A549 (cell line): ENCODE results near the gene RIN1. TPM values are rescaled to one million over a fixed set of nuclear protein-coding genes. Genes with fewer than 3 reads are reported as not detected.

Source experiments
- ATAC-seq, 2 experiments: fragments of 200-7000 bp in 1 of 2; fragments of >200 bp in 1 of 2; cut with Nextera tagmentation in 1 of 2; cut with Tn5 transposase in 1 of 2; 3 replicates each; pipeline versions ENCODE4 v1.8.0 to v1.9.1; 2018 to 2020; ENCODE audit warnings: mild to moderate bottlenecking in 1 of 2, moderate library complexity in 1 of 2
- CTCF ChIA-PET: fragments of 300-600 bp; sonication (Branson Sonifier 250); formaldehyde crosslinking; extraction: SDS; loops from one replicate; lab custom pipeline; 2021; ENCODE audit warnings: antibody characterized with exemption, inconsistent platforms; lab: Yijun Ruan, JAX
- POLR2A ChIA-PET: fragments of 350-600 bp; formaldehyde crosslinking; extraction: SDS; loops from one replicate; lab custom pipeline; 2021; ENCODE audit warnings: antibody characterized with exemption, inconsistent platforms; lab: Yijun Ruan, JAX
- DNase-seq, 2 experiments: peaks; one replicate each; pipeline versions ENCODE4 v3.0.0 to v3.0.0-alpha.2; 2011 to 2016; ENCODE audit warnings: low read depth in 1 of 2, low spot score in 1 of 2
- FAIRE-seq: peaks from 2 replicates; lab custom pipeline; 2011; peaks lifted over from hg19 to GRCh38; lab: Jason Lieb, UNC
- H3K27ac ChIP-seq, 2 experiments: fragments of >200 bp; sonication (Bioruptor Twin); formaldehyde crosslinking; 3 replicates each; pipeline ENCODE4 v1.5.1; 2016 to 2017
- H3K4me1 ChIP-seq: fragments of >200 bp; sonication (Bioruptor Twin); formaldehyde crosslinking; 3 replicates; pipeline ENCODE4 v1.6.1; 2016
- H3K4me2 ChIP-seq: fragments of >200 bp; sonication (Bioruptor Twin); formaldehyde crosslinking; 3 replicates; pipeline ENCODE4 v1.6.1; 2016
- H3K4me3 ChIP-seq: fragments of >200 bp; sonication (Bioruptor Twin); formaldehyde crosslinking; 3 replicates; pipeline ENCODE4 v1.5.1; 2016
- H3K9me3 ChIP-seq: fragments of >200 bp; sonication (Bioruptor Twin); formaldehyde crosslinking; 3 replicates; pipeline ENCODE4 v1.6.1; 2016
- CBX2 ChIP-seq: fragments of 200-600 bp; sonication (generic); IDR thresholded peaks from 2 replicates; pipeline ENCODE4 v1.6.1; 2016; ENCODE audit warnings: low read depth, mild to moderate bottlenecking, borderline replicate concordance
- CEBPB ChIP-seq, 2 experiments: fragments of >200 bp in 1 of 2; sonication (Bioruptor Twin) in 1 of 2; formaldehyde crosslinking in 1 of 2; IDR thresholded peaks; 2 replicates each; pipeline ENCODE4 v1.6.1; 2012 to 2016
- CHD4 ChIP-seq: fragments of 200-600 bp; sonication (generic); IDR thresholded peaks from 2 replicates; pipeline ENCODE4 v1.6.1; 2016; ENCODE audit warnings: antibody characterized with exemption, mild to moderate bottlenecking, borderline replicate concordance
- FOXS1 ChIP-seq: fragments of 250-450 bp; sonication (Bioruptor Pico); IDR thresholded peaks from 2 replicates; pipeline ENCODE4 v1.5.0; 2020; ENCODE audit warnings: mild to moderate bottlenecking, moderate library complexity
- GATA3 ChIP-seq: IDR thresholded peaks from 2 replicates; pipeline ENCODE4 v1.6.1; 2012; ENCODE audit warnings: borderline replicate concordance
- HOXB5 ChIP-seq: fragments of 250-450 bp; sonication (Bioruptor Pico); IDR thresholded peaks from 2 replicates; pipeline ENCODE4 v1.5.0; 2020; ENCODE audit warnings: mild to moderate bottlenecking, moderate library complexity
- JUN ChIP-seq, 2 experiments: fragments of >200 bp; sonication (Bioruptor Twin); formaldehyde crosslinking; IDR thresholded peaks; 2 replicates in 1 of 2; 3 replicates in 1 of 2; pipeline ENCODE4 v1.6.1; 2016 to 2017
- KDM5A ChIP-seq: fragments of 200-600 bp; sonication (generic); IDR thresholded peaks from 2 replicates; pipeline ENCODE4 v1.6.1; 2016; ENCODE audit warnings: antibody characterized with exemption, mild to moderate bottlenecking
- MAZ ChIP-seq: fragments of 150-350 bp; IDR thresholded peaks from 2 replicates; pipeline ENCODE4 v1.6.1; 2014; ENCODE audit warnings: antibody characterized with exemption, low read depth, low read length, borderline replicate concordance
- MYC ChIP-seq: IDR thresholded peaks from 2 replicates; pipeline ENCODE4 v1.6.1; 2012; ENCODE audit warnings: mild to moderate bottlenecking, inconsistent platforms, low read length, improper control_type of control experiment, borderline replicate concordance
- PHF8 ChIP-seq: fragments of 200-600 bp; sonication (generic); IDR thresholded peaks from 2 replicates; pipeline ENCODE4 v1.6.1; 2016; ENCODE audit warnings: low read depth, mild to moderate bottlenecking, antibody characterized with exemption, moderate library complexity, borderline replicate concordance
- POLR2A ChIP-seq: IDR thresholded peaks from 2 replicates; pipeline ENCODE4 v1.6.1; 2012; ENCODE audit warnings: mild to moderate bottlenecking, low read length
- RNF2 ChIP-seq: fragments of 200-600 bp; sonication (generic); IDR thresholded peaks from 2 replicates; pipeline ENCODE4 v1.6.1; 2016; ENCODE audit warnings: low read depth, mild to moderate bottlenecking, antibody characterized with exemption, moderate library complexity, borderline replicate concordance
- SMC3 ChIP-seq: fragments of >200 bp; sonication (Bioruptor Twin); formaldehyde crosslinking; IDR thresholded peaks from 3 replicates; pipeline ENCODE4 v1.6.1; 2018; ENCODE audit warnings: inconsistent platforms
- WGBS: methylation state at CpG from one replicate; pipeline ENCODE4 v1.1.6; 2017; ENCODE audit errors: missing lambda C conversion rate; 5-methylcytosine and 5-hydroxymethylcytosine counted together
- polyA plus RNA-seq, 4 experiments: library from polyadenylated mRNA; depleted of rRNA in 3 of 4; stranded (reverse); fragments of >200 nt; fragmentation: RNase III in 1 of 4; extraction: RNeasy Plus Mini Kit Qiagen cat#74134 plus additional on column Dnase treatment in 1 of 4; gene quantifications; 2 replicates in 3 of 4; 3 replicates in 1 of 4; pipeline ENCODE4 v1.2.3, GENCODE V29; 2011 to 2017
- TF ChIP-seq, protein P1 (sequence below): fragments of >200 bp; sonication (Bioruptor Twin); formaldehyde crosslinking; IDR thresholded peaks from 3 replicates; pipeline ENCODE4 v1.5.1; 2016
- TF ChIP-seq, protein P2 (sequence below): fragments of 150-350 bp; IDR thresholded peaks from 2 replicates; pipeline ENCODE4 v1.6.1; 2014; ENCODE audit warnings: low read depth, mild to moderate bottlenecking, low read length
- TF ChIP-seq, protein P3 (sequence below): fragments of >200 bp; sonication (Bioruptor Twin); formaldehyde crosslinking; IDR thresholded peaks from 2 replicates; pipeline ENCODE4 v1.6.1; 2016
- TF ChIP-seq, protein P4 (sequence below): IDR thresholded peaks from 2 replicates; pipeline ENCODE4 v1.6.1; 2012; ENCODE audit warnings: low read depth, borderline replicate concordance

Gene RIN1
- polyA plus RNA-seq, 2 of the 4 experiments (the other 2 are of a cell fraction), result 2.0 to 9.3 TPM

DNA sequence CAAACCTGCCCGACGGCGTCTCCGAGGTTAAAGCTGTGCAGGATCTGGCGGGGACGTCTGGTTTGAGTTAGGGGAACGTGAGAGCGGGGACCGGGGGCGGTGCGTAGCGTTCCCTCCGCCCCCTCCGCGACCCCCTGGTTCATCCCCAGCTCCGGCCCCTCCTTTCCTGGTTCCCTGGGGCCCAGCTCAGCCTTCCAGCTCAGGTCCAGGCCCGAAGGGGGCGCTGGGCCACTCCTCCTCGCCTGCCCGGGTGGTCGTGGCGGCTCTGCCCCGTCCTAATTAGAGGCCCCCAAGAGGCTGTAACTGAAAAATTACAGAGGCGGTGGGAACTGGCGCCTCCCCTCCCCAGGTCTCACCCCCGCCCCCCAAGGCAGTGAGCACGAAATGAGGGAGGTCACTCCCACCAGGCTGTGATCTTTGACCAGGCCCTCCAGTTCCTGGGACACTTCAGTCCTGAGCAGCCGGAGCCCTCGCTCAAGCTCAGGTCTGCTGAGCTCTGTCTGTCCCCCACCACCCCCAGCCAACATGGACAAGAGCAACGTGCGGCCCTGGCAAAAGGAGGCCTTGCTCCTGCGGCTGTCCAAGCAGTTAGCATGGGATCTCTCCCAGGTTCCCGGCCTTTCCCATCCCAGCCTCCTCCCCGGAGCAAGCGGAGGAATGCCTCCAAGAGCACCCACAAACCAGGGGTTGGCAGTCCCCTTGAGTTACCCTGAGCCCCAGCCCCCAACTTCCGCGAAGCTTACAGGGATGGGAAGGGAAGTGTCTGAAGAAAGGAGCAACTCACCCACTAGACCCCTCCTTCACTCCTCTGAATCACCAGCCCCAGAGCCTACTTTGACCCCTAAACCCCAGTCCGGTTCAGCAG, 22.7 kb downstream of the RIN1 start:
- no peak for FAIRE-seq
- H3K27ac ChIP-seq, result peak overlapping the region; percentile 72 to 87
- no peaks in the 10 kb centered on the region for H3K9me3 ChIP-seq
- H3K4me2 ChIP-seq, result peak overlapping the region; percentile 79
- ATAC-seq, result no peak
- TF ChIP-seq MAZ (no peak), RNF2 (no peak), CEBPB (IDR thresholded peaks at IDR 0.05) (no peak), SMC3 (no peak), POLR2A (no peak), KDM5A (no peak), MYC (no peak), HOXB5 (CRISPR knock-in tag) (no peak), JUN (IDR thresholded peaks at IDR 0.05) (no peak), CHD4 (no peak), GATA3 (no peak), FOXS1 (no peak)
- TF ChIP-seq, protein P1, sequence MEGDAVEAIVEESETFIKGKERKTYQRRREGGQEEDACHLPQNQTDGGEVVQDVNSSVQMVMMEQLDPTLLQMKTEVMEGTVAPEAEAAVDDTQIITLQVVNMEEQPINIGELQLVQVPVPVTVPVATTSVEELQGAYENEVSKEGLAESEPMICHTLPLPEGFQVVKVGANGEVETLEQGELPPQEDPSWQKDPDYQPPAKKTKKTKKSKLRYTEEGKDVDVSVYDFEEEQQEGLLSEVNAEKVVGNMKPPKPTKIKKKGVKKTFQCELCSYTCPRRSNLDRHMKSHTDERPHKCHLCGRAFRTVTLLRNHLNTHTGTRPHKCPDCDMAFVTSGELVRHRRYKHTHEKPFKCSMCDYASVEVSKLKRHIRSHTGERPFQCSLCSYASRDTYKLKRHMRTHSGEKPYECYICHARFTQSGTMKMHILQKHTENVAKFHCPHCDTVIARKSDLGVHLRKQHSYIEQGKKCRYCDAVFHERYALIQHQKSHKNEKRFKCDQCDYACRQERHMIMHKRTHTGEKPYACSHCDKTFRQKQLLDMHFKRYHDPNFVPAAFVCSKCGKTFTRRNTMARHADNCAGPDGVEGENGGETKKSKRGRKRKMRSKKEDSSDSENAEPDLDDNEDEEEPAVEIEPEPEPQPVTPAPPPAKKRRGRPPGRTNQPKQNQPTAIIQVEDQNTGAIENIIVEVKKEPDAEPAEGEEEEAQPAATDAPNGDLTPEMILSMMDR, result no peak
- TF ChIP-seq, protein P2, sequence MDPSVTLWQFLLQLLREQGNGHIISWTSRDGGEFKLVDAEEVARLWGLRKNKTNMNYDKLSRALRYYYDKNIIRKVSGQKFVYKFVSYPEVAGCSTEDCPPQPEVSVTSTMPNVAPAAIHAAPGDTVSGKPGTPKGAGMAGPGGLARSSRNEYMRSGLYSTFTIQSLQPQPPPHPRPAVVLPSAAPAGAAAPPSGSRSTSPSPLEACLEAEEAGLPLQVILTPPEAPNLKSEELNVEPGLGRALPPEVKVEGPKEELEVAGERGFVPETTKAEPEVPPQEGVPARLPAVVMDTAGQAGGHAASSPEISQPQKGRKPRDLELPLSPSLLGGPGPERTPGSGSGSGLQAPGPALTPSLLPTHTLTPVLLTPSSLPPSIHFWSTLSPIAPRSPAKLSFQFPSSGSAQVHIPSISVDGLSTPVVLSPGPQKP, result no peak
- TF ChIP-seq, protein P3, sequence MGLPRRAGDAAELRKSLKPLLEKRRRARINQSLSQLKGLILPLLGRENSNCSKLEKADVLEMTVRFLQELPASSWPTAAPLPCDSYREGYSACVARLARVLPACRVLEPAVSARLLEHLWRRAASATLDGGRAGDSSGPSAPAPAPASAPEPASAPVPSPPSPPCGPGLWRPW, result no peak
- POLR2A ChIA-PET, result interaction anchor here (0.8 to 3.0 kb wide), 12 partner anchors 8 to 167 kb away, joined by 3 to 42 read pairs (median 4); partner anchors contain the start of genes BRMS1, DPP3, MRPL11 and RIN1
- WGBS, result 76% methylated on average over 29 of the region's 38 CpGs
- CTCF ChIA-PET, result interaction anchor here (0.7 to 12.2 kb wide), 14 partner anchors 8 to 96 kb away, joined by 3 to 247 read pairs (median 32); partner anchors contain the start of genes B4GAT1, BRMS1, RIN1 and TMEM151A
- peaks cover 26% of the 10 kb centered on the region for H3K4me1 ChIP-seq
- peak overlapping the region; percentile 42 for H3K4me3 ChIP-seq
- DNase-seq, result no peak

DNA sequence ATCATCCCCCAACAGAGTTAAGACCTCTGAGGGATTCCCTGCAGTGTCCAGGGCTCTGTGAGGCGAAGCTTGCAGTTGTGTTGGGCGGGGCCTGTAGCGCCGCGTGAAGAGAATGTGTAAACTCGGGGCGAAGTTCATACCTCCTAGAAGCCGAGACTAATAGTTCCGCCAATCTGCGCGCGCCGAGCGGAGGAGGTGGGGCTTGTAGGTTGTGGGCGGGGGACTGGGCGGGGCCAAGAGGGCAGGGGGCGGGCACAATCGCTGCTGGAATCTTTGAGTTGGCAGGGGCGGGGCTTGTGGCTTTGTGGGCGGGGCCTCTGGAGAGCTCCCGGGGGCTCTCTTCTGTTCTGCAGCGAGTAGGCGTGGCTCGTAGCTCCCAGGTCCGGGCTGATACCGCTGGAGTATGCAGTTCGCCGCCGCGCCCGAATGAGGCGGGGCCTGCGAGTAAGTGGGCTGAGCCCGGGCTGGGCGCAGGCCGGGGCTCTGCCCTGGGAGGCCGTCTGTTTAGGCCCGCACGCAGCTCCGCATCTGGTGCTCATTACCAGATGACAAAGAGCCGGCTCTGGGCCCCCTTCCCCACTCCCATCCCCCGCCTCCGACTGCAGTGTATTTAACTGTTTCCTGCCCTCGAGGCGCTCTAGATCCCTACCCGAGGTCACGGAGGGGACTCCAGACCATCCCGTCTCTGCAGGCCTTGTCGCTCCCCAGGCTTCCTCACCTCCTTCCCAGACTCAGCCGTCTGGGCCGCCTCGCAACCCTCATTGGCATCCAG, 23.5 kb downstream of the RIN1 start:
- TF ChIP-seq POLR2A (peak; percentile 41), PHF8 (peak; percentile 24; the same call in 1 of the 2 replicates), CBX2 (no peak)
- TF ChIP-seq, protein P4, sequence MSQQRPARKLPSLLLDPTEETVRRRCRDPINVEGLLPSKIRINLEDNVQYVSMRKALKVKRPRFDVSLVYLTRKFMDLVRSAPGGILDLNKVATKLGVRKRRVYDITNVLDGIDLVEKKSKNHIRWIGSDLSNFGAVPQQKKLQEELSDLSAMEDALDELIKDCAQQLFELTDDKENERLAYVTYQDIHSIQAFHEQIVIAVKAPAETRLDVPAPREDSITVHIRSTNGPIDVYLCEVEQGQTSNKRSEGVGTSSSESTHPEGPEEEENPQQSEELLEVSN, result 0 out of 2 replicates have a peak, but pooled peaks have one; percentile 44
- TF ChIP-seq, all 56 proteins: peak for 3
- FAIRE-seq (no peak), DNase-seq (peak; percentile 94 to 98), ATAC-seq (peak; percentile 75 to 93)
- H3K4me3 ChIP-seq, result peak overlapping the region; percentile 42
- H3K4me2 ChIP-seq, result peak overlapping the region; percentile 79
- H3K9me3 ChIP-seq, result no peaks in the 10 kb centered on the region
- peaks cover 17% of the 10 kb centered on the region for H3K4me1 ChIP-seq
- CTCF ChIA-PET, result interaction anchor here (0.5 to 12.2 kb wide), 20 partner anchors 9 to 298 kb away, joined by 3 to 247 read pairs (median 12); partner anchors contain the start of genes B4GAT1, BRMS1, RIN1 and TMEM151A
- peak overlapping the region; percentile 72 to 88 for H3K27ac ChIP-seq
- 8% methylated on average over 42 of the region's 52 CpGs for WGBS
- POLR2A ChIA-PET, result interaction anchor here (0.5 to 3.0 kb wide), 18 partner anchors 9 to 391 kb away, joined by 3 to 42 read pairs (median 4); partner anchors contain the start of genes BRMS1, DPP3, MRPL11 and RIN1
